ENCODE results near the gene TCFL5.

TCFL5 gene

DNA sequence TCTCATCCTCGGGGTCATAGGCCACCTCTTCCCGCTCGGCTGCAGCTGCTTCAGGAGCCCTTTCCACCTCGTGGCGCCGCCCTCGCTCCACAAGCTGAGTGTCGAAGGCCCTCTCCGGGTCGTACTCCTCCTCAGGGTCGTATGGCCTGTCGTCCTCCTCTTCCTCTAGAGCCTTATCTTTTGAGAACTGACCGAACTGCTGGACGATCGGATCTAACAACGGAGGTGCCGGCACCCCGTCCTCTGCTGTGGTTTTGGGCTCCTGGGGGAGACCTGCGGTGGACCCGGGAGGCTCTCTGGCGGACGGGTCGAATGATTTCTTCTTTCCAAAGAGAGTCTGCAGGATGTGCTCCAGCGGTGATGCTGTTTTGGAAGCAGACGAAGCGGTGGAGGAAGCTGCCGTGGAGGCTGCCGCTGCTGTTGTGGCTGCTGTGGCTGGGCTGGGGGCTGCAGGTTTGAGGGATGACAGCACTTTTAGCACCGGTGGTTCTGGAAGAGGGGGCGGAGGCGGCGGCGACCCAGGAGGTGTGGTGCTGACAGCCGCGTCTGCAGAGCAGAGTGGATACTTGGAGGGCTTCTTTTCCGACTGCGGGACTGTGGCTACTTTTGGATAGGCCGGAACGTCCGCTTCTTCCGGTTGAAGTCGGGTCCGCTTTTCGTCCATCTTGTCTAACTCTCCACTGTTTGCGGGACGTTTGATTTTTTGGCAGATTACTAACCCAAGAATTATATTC lies 20.2 kb upstream of the TCFL5 start:
- H3K4me3 ChIP-seq (ENCODE audit: insufficient read depth, low read length, poor library complexity, severe bottlenecking), result no peak overlapping the region
- peaks cover 14% of the 10 kb centered on the region for H3F3A ChIP-seq (ENCODE audit: insufficient read depth)
- no peaks in the 10 kb centered on the region for H3K79me2 ChIP-seq (ENCODE audit: insufficient read depth, low read length)
- H3K27ac ChIP-seq (ENCODE audit: low read depth, low read length), result no peak overlapping the region
- no peak overlapping the region for H3K4me2 ChIP-seq (ENCODE audit: low read depth, low read length, poor library complexity, severe bottlenecking)
- no peak overlapping the region for H3K9ac ChIP-seq (ENCODE audit: low read length)
- H3K9me2 ChIP-seq (replicated peaks; ENCODE audit: insufficient read depth, low read length), result no peaks in the 10 kb centered on the region
- no peaks in the 10 kb centered on the region for H3K9me3 ChIP-seq (ENCODE audit: insufficient read depth, low read length)
- no peak for TF ChIP-seq EZH2phosphoT487 (conservative IDR thresholded peaks at IDR 0.05; ENCODE audit: low read length)
- TF ChIP-seq CTCF (IDR thresholded peaks at IDR 0.05; ENCODE audit: insufficient read depth, low read length, poor library complexity, severe bottlenecking), result no peak
- no peaks in the 10 kb centered on the region for H3K36me3 ChIP-seq (ENCODE audit: low read length)
- no peaks in the 10 kb centered on the region for H3K27me3 ChIP-seq (ENCODE audit: low read length)
- H2AFZ ChIP-seq (ENCODE audit: low read depth, low read length, severe bottlenecking), result no peak overlapping the region
- H4K20me1 ChIP-seq (ENCODE audit: low read depth, low read length), result no peaks in the 10 kb centered on the region

DNA sequence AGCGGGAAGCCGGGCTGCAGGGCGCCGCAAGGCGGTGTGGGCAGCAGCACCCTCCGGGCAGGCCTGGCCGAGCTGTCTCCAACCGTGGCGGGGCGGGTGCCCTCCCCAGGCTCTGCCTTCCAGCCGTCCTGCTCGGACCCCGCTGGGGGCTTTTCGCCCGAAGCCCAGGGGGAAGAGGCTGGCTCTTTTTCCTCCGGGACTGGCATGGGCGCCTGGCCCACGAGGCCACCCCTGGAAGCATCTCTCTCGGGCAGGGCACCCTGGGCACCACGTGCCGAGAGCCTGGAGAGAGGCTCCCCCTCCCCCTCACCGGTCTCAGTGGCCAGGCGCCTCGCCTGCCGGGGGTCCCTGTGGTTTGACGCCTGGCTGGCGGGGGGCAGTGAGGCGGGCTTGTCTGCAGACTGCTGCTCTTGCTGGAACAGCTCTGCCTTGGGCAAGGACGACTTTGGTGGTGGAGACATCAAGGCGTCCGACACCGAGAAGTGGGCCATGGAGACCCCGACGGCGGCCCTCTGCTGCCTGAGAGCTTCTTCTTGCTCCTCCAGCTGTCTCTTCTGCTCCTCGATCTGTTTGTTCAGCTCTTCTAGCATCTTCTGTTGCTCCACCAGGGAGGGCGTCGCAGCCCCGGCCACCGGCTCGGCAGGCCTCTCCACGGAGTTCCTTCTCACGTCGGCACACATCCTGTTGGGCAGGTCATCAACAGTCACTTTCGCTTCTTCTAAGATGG lies 19.5 kb upstream of the TCFL5 start:
- Histone ChIP-seq H3K27me3 (ENCODE audit: low read length) (no peaks in the 10 kb centered on the region), H3K36me3 (ENCODE audit: low read length) (no peaks in the 10 kb centered on the region), H3F3A (ENCODE audit: insufficient read depth) (peaks cover 14% of the 10 kb centered on the region), H2AFZ (ENCODE audit: low read depth, low read length, severe bottlenecking) (no peak overlapping the region), H3K9me3 (ENCODE audit: insufficient read depth, low read length) (no peaks in the 10 kb centered on the region), H3K9ac (ENCODE audit: low read length) (no peak overlapping the region), H3K79me2 (ENCODE audit: insufficient read depth, low read length) (no peaks in the 10 kb centered on the region), H3K9me2 (replicated peaks; ENCODE audit: insufficient read depth, low read length) (no peaks in the 10 kb centered on the region), H3K27ac (ENCODE audit: low read depth, low read length) (no peak overlapping the region), H4K20me1 (ENCODE audit: low read depth, low read length) (no peaks in the 10 kb centered on the region), H3K4me2 (ENCODE audit: low read depth, low read length, poor library complexity, severe bottlenecking) (no peak overlapping the region), H3K4me3 (ENCODE audit: insufficient read depth, low read length, poor library complexity, severe bottlenecking) (no peak overlapping the region)
- TF ChIP-seq EZH2phosphoT487 (conservative IDR thresholded peaks at IDR 0.05; ENCODE audit: low read length) (no peak), CTCF (IDR thresholded peaks at IDR 0.05; ENCODE audit: insufficient read depth, low read length, poor library complexity, severe bottlenecking) (no peak)

- no peaks in the 10 kb centered on the region for H3K27me3 ChIP-seq (ENCODE audit: low read length)
- no peaks in the 10 kb centered on the region for H3K9me3 ChIP-seq (ENCODE audit: insufficient read depth, low read length)
- H3K4me2 ChIP-seq (ENCODE audit: low read depth, low read length, poor library complexity, severe bottlenecking), result no peak overlapping the region
- H3K27ac ChIP-seq (ENCODE audit: low read depth, low read length), result no peak overlapping the region
- H3K79me2 ChIP-seq (ENCODE audit: insufficient read depth, low read length), result no peaks in the 10 kb centered on the region
- H2AFZ ChIP-seq (ENCODE audit: low read depth, low read length, severe bottlenecking), result no peak overlapping the region
- no peaks in the 10 kb centered on the region for H4K20me1 ChIP-seq (ENCODE audit: low read depth, low read length)
- peaks cover 14% of the 10 kb centered on the region for H3F3A ChIP-seq (ENCODE audit: insufficient read depth)
- H3K36me3 ChIP-seq (ENCODE audit: low read length), result no peaks in the 10 kb centered on the region
- H3K9ac ChIP-seq (ENCODE audit: low read length), result no peak overlapping the region
- TF ChIP-seq EZH2phosphoT487 (conservative IDR thresholded peaks at IDR 0.05; ENCODE audit: low read length) (no peak), CTCF (IDR thresholded peaks at IDR 0.05; ENCODE audit: insufficient read depth, low read length, poor library complexity, severe bottlenecking) (no peak)
- H3K4me3 ChIP-seq (ENCODE audit: insufficient read depth, low read length, poor library complexity, severe bottlenecking), result no peak overlapping the region
- H3K9me2 ChIP-seq (replicated peaks; ENCODE audit: insufficient read depth, low read length), result no peaks in the 10 kb centered on the region
These were observed 18.7 kb upstream of the TCFL5 start for GRCh38 chr20:62880147-62880934.

All from SU-DHL-6 (cell line).